Liver (tissue), 9 donors: ENCODE data around the gene BRIP1. TPM values are rescaled to one million over a fixed set of nuclear protein-coding genes. Genes with fewer than 3 reads are reported as not detected.
"Not testable (repeated sequence)": the region's sequence is repeated elsewhere in the genome, so short reads cannot be mapped to it uniquely, and the experiment has no call there.

ENCODE experiments used
- DNase-seq: peaks from one replicate; pipeline ENCODE4 v3.0.0-alpha.2; 2017; ENCODE audit warnings: low spot score
- H3K27ac ChIP-seq, 2 donors: one replicate each; pipeline ENCODE4 v1.7.0; 2013; ENCODE audit warnings: inconsistent platforms in 2 of 2, low read length in 2 of 2, control low read depth in 1 of 2, low read depth in 1 of 2, mild to moderate bottlenecking in 1 of 2
- H3K27me3 ChIP-seq, 4 donors: one replicate each; pipeline versions ENCODE4 v1.6.1 to v1.7.0; 2013; ENCODE audit warnings: low read length in 3 of 4, inconsistent platforms in 1 of 4, mild to moderate bottlenecking in 1 of 4, moderate library complexity in 1 of 4; ENCODE audit not compliant: control insufficient read depth in 4 of 4, insufficient read depth in 4 of 4
- H3K36me3 ChIP-seq, 4 donors: one replicate each; pipeline versions ENCODE4 v1.6.1 to v1.7.0; 2013; ENCODE audit warnings: low read length in 3 of 4, mild to moderate bottlenecking in 3 of 4, low read depth in 1 of 4, moderate library complexity in 1 of 4; ENCODE audit not compliant: control insufficient read depth in 4 of 4, insufficient read depth in 3 of 4
- H3K4me1 ChIP-seq, 4 donors: one replicate each; pipeline versions ENCODE4 v1.6.1 to v1.7.0; 2013; ENCODE audit warnings: low read length in 3 of 4, mild to moderate bottlenecking in 3 of 4, moderate library complexity in 1 of 4; ENCODE audit not compliant: control insufficient read depth in 4 of 4, insufficient read depth in 4 of 4
- H3K4me3 ChIP-seq, 3 donors: one replicate each; pipeline versions ENCODE4 v1.6.1 to v1.7.0; 2013; ENCODE audit warnings: low read length in 3 of 3, control low read depth in 1 of 3, low read depth in 1 of 3, mild to moderate bottlenecking in 1 of 3
- H3K9ac ChIP-seq, 2 donors: one replicate each; pipeline ENCODE4 v1.7.0; 2013; ENCODE audit warnings: low read length in 2 of 2, mild to moderate bottlenecking in 2 of 2, moderate library complexity in 2 of 2, control low read depth in 1 of 2, low read depth in 1 of 2
- H3K9me3 ChIP-seq, 4 donors: one replicate each; pipeline versions ENCODE4 v1.6.1 to v1.7.0; 2013; ENCODE audit warnings: low read length in 3 of 4; ENCODE audit not compliant: control insufficient read depth in 4 of 4
- ATF3 ChIP-seq: IDR thresholded peaks from 2 replicates; pipeline ENCODE4 v1.6.1; 2016; ENCODE audit warnings: antibody characterized with exemption
- EGR1 ChIP-seq, 2 donors: IDR thresholded peaks; 2 replicates each; pipeline ENCODE4 v1.6.1; 2016 to 2018; ENCODE audit warnings: antibody characterized with exemption in 2 of 2, low read depth in 2 of 2
- FOXA1 ChIP-seq: IDR thresholded peaks from 2 replicates; pipeline ENCODE4 v1.6.1; 2016; ENCODE audit warnings: antibody characterized with exemption
- HNF4A ChIP-seq, 2 donors: conservative IDR thresholded peaks; 2 replicates each; pipeline ENCODE4 v1.6.1; 2016; ENCODE audit warnings: antibody characterized with exemption in 2 of 2, mild to moderate bottlenecking in 2 of 2
- HNF4G ChIP-seq: IDR thresholded peaks from 2 replicates; pipeline ENCODE4 v1.6.1; 2016; ENCODE audit warnings: antibody characterized with exemption
- JUND ChIP-seq, 2 donors: IDR thresholded peaks; 2 replicates each; pipeline ENCODE4 v1.6.1; 2016; ENCODE audit warnings: antibody characterized with exemption in 2 of 2
- MAX ChIP-seq: IDR thresholded peaks from 2 replicates; pipeline ENCODE4 v1.6.1; 2016; ENCODE audit warnings: antibody characterized with exemption
- NR2F2 ChIP-seq: IDR thresholded peaks from 2 replicates; pipeline ENCODE4 v1.6.1; 2016; ENCODE audit warnings: antibody characterized with exemption
- REST ChIP-seq: IDR thresholded peaks from 2 replicates; pipeline ENCODE4 v1.6.1; 2016; ENCODE audit warnings: antibody characterized with exemption, mild to moderate bottlenecking
- RXRA ChIP-seq, 2 donors: IDR thresholded peaks; 2 replicates each; pipeline ENCODE4 v1.6.1; 2017 to 2018; ENCODE audit warnings: antibody characterized with exemption in 2 of 2, mild to moderate bottlenecking in 1 of 2
- SP1 ChIP-seq: IDR thresholded peaks from 2 replicates; pipeline ENCODE4 v1.6.1; 2018; ENCODE audit warnings: antibody characterized with exemption, mild to moderate bottlenecking
- TAF1 ChIP-seq: conservative IDR thresholded peaks from 2 replicates; pipeline ENCODE4 v1.6.1; 2016; ENCODE audit warnings: antibody characterized with exemption, mild to moderate bottlenecking
- YY1 ChIP-seq: IDR thresholded peaks from 2 replicates; pipeline ENCODE4 v1.6.1; 2016; ENCODE audit warnings: antibody characterized with exemption, mild to moderate bottlenecking
- WGBS: extraction: QIAGEN DNeasy Blood & Tissue Kit; methylation state at CpG from one replicate; pipeline ENCODE4 v1.1.7; 2013; 5-methylcytosine and 5-hydroxymethylcytosine counted together
- polyA plus RNA-seq, 2 donors: library from polyadenylated mRNA; stranded (reverse) in 1 of 2; unstranded in 1 of 2; fragments of 200-250 nt in 1 of 2; fragments of >200 nt in 1 of 2; fragmentation: Nextera tagmentation in 1 of 2; extraction: Ambion mirVana in 1 of 2; gene quantifications; one replicate each; pipeline versions ENCODE4 v1.2.1 to v1.2.3, GENCODE V29; 2013 to 2015
- total RNA-seq, 2 donors: library from RNA; depleted of rRNA; stranded (reverse); fragments of >200 nt; gene quantifications; one replicate each; pipeline ENCODE4 v1.2.3, GENCODE V29; 2014
- donor health status: healthy.
- donor health status: healthy.
- donor health status: healthy.
- donor health status: healthy.
- donor health status: healthy.

BRIP1 gene
- total and polyA plus RNA-seq, 4 donors: 0.24 to 10.3 (median 0.90) TPM

GRCh38 chr17:61669522-61669921, 193.8 kb downstream of the BRIP1 start (continued):
- no peak for TF ChIP-seq REST
- no peak for TF ChIP-seq MAX
- TF ChIP-seq YY1: no peak
- no peak for TF ChIP-seq JUND (IDR thresholded peaks at IDR 0.05)
- TF ChIP-seq RXRA (IDR thresholded peaks at IDR 0.05): no peak
- no peak for TF ChIP-seq TAF1
- TF ChIP-seq EGR1 (IDR thresholded peaks at IDR 0.05; ENCODE audit: low read depth in 2 of 2): no peak
- TF ChIP-seq SP1: no peak
- TF ChIP-seq ATF3: no peak

GRCh38 chr17:61668486-61668885, 194.8 kb downstream of the BRIP1 start:
- Histone ChIP-seq H3K4me3 (no peak overlapping the region), H3K9me3 (no peaks in the 10 kb centered on the region), H3K36me3 (no peaks in the 10 kb centered on the region), H3K27me3 (no peaks in the 10 kb centered on the region), H3K27ac (no peak overlapping the region), H3K9ac (no peak overlapping the region), H3K4me1 (no peaks in the 10 kb centered on the region)
- no peak for DNase-seq
- TF ChIP-seq YY1 (no peak), HNF4G (no peak), EGR1 (IDR thresholded peaks at IDR 0.05; ENCODE audit: low read depth in 2 of 2) (no peak), TAF1 (no peak), NR2F2 (no peak), JUND (IDR thresholded peaks at IDR 0.05) (no peak), HNF4A (conservative IDR thresholded peaks at IDR 0.05) (no peak), MAX (no peak), FOXA1 (no peak)
- 86% methylated on average over 3 of the region's 3 CpGs for WGBS

GRCh38 chr17:61666406-61667088, 196.8 kb downstream of the BRIP1 start:
- H3K4me1 ChIP-seq, H3K27me3 ChIP-seq, H3K9ac ChIP-seq, H3K36me3 ChIP-seq, H3K4me3 ChIP-seq, DNase-seq, H3K9me3 ChIP-seq, H3K27ac ChIP-seq: not testable (repeated sequence)
- 98% methylated on average over 4 of the region's 5 CpGs for WGBS
